ENCODE measurements around the gene ELK4. TPM values are rescaled to one million over a fixed set of nuclear protein-coding genes. Genes with fewer than 3 reads are reported as not detected.

ELK4 gene
- total and polyA plus RNA-seq, 2 of the 13 experiments (the other 11 are each of a cell fraction or from before 2014, with no cell fraction given): 8.3 to 13.1 TPM

DNA sequence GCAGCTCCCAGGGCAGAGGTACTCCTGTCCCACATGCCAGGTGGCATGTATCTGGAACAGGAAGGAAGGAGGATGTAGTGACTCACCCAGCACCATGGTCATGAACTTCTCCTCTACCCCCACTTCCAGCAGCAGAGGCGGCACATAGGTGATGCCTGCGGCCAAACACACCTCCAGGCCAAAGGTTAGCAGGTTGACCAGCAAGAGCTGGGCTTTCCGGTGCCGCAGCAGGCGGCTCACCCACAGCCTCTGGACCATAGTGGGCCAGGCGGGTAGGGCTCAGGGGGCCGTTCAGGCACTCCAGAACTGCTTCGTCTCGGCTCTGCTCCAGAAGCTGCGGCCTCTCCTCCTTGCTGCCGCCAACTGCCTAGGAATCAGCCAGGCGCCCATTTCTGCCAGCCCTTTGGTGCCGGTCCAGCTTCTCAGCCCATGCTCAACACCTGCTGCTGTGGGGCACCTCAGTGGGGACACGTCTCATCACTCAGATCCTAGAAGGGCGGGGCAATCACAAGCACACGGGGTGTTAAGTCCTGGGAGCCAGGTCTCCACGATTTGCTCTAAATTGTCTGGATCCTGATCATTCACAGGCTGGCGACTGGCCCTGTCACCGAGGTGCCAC, 32.7 kb upstream of the ELK4 start (continued):
- TF ChIP-seq REST (IDR thresholded peaks at IDR 0.05; ENCODE audit: borderline replicate concordance in 1 of 2, low read depth in 1 of 2, low read length in 2 of 2): no peak
- no peak for TF ChIP-seq FOXP1 (IDR thresholded peaks at IDR 0.05)
- peak; percentile 20; the same call in 1 of the 2 replicates for TF ChIP-seq FOXP1 (CRISPR knock-in tag; IDR thresholded peaks at IDR 0.05)
- peak; percentile 50; the same call in 1 of the 2 replicates for TF ChIP-seq MED1 (CRISPR knock-in tag; IDR thresholded peaks at IDR 0.05)
- no peak for TF ChIP-seq KDM4B (CRISPR knock-in tag; IDR thresholded peaks at IDR 0.05)
- peak; percentile 58 for TF ChIP-seq SAP130 (CRISPR knock-in tag; IDR thresholded peaks at IDR 0.05; ENCODE audit: low read depth)
- TF ChIP-seq TOPORS (CRISPR knock-in tag; IDR thresholded peaks at IDR 0.05): no peak
- TF ChIP-seq SALL1 (CRISPR knock-in tag; IDR thresholded peaks at IDR 0.05): peak; percentile 69
- TF ChIP-seq FOSL2 (CRISPR knock-in tag; IDR thresholded peaks at IDR 0.05): peak; percentile 92
- peak; percentile 26; the same call in 1 of the 2 replicates for TF ChIP-seq FOXA3 (CRISPR knock-in tag; IDR thresholded peaks at IDR 0.05)
- no peak for TF ChIP-seq MIER2 (CRISPR knock-in tag; IDR thresholded peaks at IDR 0.05)
- peak; percentile 51; the same call in 1 of the 2 replicates for TF ChIP-seq PHF21A (CRISPR knock-in tag; IDR thresholded peaks at IDR 0.05)
- peak; percentile 45; the same call in 1 of the 2 replicates for TF ChIP-seq GATAD2A (CRISPR knock-in tag; IDR thresholded peaks at IDR 0.05)
- TF ChIP-seq JUN (CRISPR knock-in tag; IDR thresholded peaks at IDR 0.05): 0 out of 2 replicates have a peak, but pooled peaks have one; percentile 46
- no peak for TF ChIP-seq ZNF441 (CRISPR knock-in tag; IDR thresholded peaks at IDR 0.05; ENCODE audit: borderline replicate concordance)
- TF ChIP-seq, protein P1, sequence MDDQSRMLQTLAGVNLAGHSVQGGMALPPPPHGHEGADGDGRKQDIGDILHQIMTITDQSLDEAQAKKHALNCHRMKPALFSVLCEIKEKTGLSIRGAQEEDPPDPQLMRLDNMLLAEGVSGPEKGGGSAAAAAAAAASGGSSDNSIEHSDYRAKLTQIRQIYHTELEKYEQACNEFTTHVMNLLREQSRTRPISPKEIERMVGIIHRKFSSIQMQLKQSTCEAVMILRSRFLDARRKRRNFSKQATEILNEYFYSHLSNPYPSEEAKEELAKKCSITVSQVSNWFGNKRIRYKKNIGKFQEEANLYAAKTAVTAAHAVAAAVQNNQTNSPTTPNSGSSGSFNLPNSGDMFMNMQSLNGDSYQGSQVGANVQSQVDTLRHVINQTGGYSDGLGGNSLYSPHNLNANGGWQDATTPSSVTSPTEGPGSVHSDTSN (CRISPR knock-in tag; IDR thresholded peaks at IDR 0.05; ENCODE audit: borderline replicate concordance): no peak
- 0 out of 2 replicates have a peak, but pooled peaks have one; percentile 32 for TF ChIP-seq ZNF547 (CRISPR knock-in tag; IDR thresholded peaks at IDR 0.05)
- TF ChIP-seq FOSL1 (CRISPR knock-in tag; IDR thresholded peaks at IDR 0.05; ENCODE audit: borderline replicate concordance): peak; percentile 57; the same call in 1 of the 2 replicates
- 0 out of 2 replicates have a peak, but pooled peaks have one; percentile 20 for TF ChIP-seq ZNF430 (CRISPR knock-in tag; IDR thresholded peaks at IDR 0.05)
- peak; percentile 32; the same call in 1 of the 2 replicates for TF ChIP-seq HNF4A (CRISPR knock-in tag; IDR thresholded peaks at IDR 0.05)
- TF ChIP-seq ZGPAT (CRISPR knock-in tag; IDR thresholded peaks at IDR 0.05): peak; percentile 32; the same call in 1 of the 2 replicates
- TF ChIP-seq ZNF180 (CRISPR knock-in tag; IDR thresholded peaks at IDR 0.05; ENCODE audit: borderline replicate concordance, low read depth): no peak
- TF ChIP-seq RXRB (CRISPR knock-in tag; IDR thresholded peaks at IDR 0.05; ENCODE audit: borderline replicate concordance): peak; percentile 91
- TF ChIP-seq LCORL (IDR thresholded peaks at IDR 0.05): no peak
- TF ChIP-seq LCORL (CRISPR knock-in tag; IDR thresholded peaks at IDR 0.05): peak; percentile 45; the same call in 1 of the 2 replicates
- TF ChIP-seq IRF2 (CRISPR knock-in tag; IDR thresholded peaks at IDR 0.05): peak; percentile 35; the same call in 1 of the 2 replicates
- TF ChIP-seq, protein P2, sequence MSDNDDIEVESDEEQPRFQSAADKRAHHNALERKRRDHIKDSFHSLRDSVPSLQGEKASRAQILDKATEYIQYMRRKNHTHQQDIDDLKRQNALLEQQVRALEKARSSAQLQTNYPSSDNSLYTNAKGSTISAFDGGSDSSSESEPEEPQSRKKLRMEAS (IDR thresholded peaks at IDR 0.05): peak; percentile 45; the same call in 1 of the 2 replicates
